ENCODE results near the gene UBE2M.

Gene UBE2M

DNA sequence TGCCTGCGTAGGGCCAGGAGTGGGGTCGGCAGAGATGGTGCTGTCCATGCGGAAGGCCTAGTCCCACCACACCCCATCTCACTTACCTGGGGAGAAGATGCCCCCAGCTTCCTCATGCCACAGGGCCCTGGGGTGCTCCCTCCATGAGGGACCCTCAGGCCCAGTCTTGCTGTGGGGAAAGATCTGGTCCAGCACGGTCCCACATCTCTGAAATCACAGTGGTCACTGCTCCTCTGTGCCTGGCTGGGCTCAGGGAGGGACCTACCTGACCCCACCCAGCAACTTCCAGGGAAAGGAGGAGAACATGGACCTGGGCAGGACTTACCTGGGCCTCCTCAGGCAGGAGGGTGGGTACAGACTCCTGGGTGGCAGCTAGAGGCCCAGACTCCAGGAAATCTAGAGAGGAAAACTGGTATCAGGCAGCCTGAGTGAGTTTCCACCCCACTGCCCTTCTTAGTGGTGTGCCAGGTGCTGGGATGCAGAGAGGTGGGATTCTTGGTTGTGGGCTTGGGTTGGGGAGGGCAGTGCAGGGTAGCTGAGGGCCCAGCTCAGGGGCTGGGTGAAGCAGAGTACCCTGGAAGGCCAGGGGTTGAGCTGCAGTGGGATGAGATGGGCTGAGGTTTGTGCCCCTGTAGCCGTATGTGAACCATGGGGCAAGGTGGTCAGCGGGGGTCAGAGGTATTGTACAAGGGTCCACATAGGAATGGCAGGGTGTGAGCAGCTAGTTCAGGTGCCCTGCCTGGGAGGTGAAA, 11.0 kb upstream of the UBE2M start:
- H3K27me3 ChIP-seq (ENCODE audit: insufficient read depth, low read length), result no peaks in the 10 kb centered on the region
- H3K36me3 ChIP-seq (ENCODE audit: insufficient read depth, low read length), result no peaks in the 10 kb centered on the region
- no peak overlapping the region for H2AFZ ChIP-seq (ENCODE audit: low read length, unreplicated experiment)
- H3K4me1 ChIP-seq (ENCODE audit: control insufficient read depth, insufficient read depth, low read length, unreplicated experiment), result peaks cover 8% of the 10 kb centered on the region
- no peak overlapping the region for H3K27ac ChIP-seq (ENCODE audit: low read depth, low read length)
- H3K4me3 ChIP-seq (ENCODE audit: low read depth, low read length), result no peak overlapping the region
- no peaks in the 10 kb centered on the region for H3K79me2 ChIP-seq (ENCODE audit: control insufficient read depth, insufficient read depth, low read length, unreplicated experiment)

GRCh38 chr19:58568453-58569130, 10.2 kb upstream of the UBE2M start:
- no peak overlapping the region for H3K4me3 ChIP-seq (ENCODE audit: low read depth, low read length)
- peaks cover 4% of the 10 kb centered on the region for H3K4me1 ChIP-seq (ENCODE audit: control insufficient read depth, insufficient read depth, low read length, unreplicated experiment)
- H3K36me3 ChIP-seq (ENCODE audit: insufficient read depth, low read length), result no peaks in the 10 kb centered on the region
- H3K79me2 ChIP-seq (ENCODE audit: control insufficient read depth, insufficient read depth, low read length, unreplicated experiment), result no peaks in the 10 kb centered on the region
- H2AFZ ChIP-seq (ENCODE audit: low read length, unreplicated experiment), result no peak overlapping the region
- no peak overlapping the region for H3K27ac ChIP-seq (ENCODE audit: low read depth, low read length)
- H3K27me3 ChIP-seq (ENCODE audit: insufficient read depth, low read length), result no peaks in the 10 kb centered on the region

DNA sequence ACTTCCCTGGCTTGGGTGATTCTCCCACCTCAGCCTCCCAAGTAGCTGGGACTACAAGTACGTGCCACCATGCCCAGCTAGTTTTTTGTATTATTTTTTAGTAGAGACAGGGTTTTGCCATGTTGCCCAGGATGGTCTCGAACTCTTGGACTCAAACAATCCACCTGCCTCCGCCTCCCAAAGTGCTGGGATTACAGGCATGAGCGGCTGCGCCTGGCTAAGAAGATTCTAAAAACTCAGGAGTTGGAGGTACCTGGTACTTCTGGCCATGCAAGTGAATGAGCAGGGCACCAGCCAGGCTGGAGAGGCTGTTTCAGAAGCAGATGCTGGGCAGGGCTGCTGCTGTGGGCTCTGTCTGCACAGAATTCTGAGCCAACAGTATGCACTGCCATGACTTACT, 8.6 kb upstream of the UBE2M start:
- H3K27ac ChIP-seq (ENCODE audit: low read depth, low read length), result no peak overlapping the region
- H3K27me3 ChIP-seq (ENCODE audit: insufficient read depth, low read length), result no peaks in the 10 kb centered on the region
- no peak overlapping the region for H2AFZ ChIP-seq (ENCODE audit: low read length, unreplicated experiment)
- H3K4me3 ChIP-seq (ENCODE audit: low read depth, low read length), result no peak overlapping the region
- H3K36me3 ChIP-seq (ENCODE audit: insufficient read depth, low read length), result no peaks in the 10 kb centered on the region
- H3K4me1 ChIP-seq (ENCODE audit: control insufficient read depth, insufficient read depth, low read length, unreplicated experiment), result no peaks in the 10 kb centered on the region
- H3K79me2 ChIP-seq (ENCODE audit: control insufficient read depth, insufficient read depth, low read length, unreplicated experiment), result no peaks in the 10 kb centered on the region

- no peaks in the 10 kb centered on the region for H3K27me3 ChIP-seq (ENCODE audit: insufficient read depth, low read length)
- peaks cover 3% of the 10 kb centered on the region for H3K4me1 ChIP-seq (ENCODE audit: control insufficient read depth, insufficient read depth, low read length, unreplicated experiment)
- H3K4me3 ChIP-seq (ENCODE audit: low read depth, low read length), result no peak overlapping the region
- H2AFZ ChIP-seq (ENCODE audit: low read length, unreplicated experiment), result no peak overlapping the region
- H3K79me2 ChIP-seq (ENCODE audit: control insufficient read depth, insufficient read depth, low read length, unreplicated experiment), result no peaks in the 10 kb centered on the region
- no peak overlapping the region for H3K27ac ChIP-seq (ENCODE audit: low read depth, low read length)
- H3K36me3 ChIP-seq (ENCODE audit: insufficient read depth, low read length), result no peaks in the 10 kb centered on the region
Observed at GRCh38 chr19:58563823-58564222, 5.4 kb upstream of the UBE2M start.

DNA sequence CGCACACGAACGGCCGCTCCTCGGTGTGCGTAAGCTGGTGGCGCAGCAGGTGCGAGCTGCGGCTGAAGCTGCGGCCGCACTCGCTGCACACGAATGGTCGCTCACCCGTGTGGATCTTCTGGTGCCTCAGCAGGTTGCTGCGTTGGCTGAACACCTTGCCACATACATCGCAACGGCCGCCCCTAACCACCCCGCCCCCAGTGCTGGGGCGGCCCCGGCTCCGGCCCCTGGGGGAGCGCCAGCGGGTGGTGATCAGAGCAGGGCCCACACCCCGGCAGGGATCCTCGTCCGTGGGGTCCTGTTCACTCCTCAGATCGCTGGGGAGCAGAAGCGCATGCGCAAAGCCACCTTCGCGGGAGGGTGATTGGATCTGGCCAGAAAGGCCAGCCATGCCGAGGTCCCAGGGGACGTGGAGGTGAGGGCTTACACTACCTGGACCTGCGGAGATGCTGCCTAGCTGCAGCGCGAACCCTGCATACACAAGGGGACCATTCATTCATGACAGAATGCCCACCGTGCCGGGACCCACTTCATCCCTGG, 4.7 kb upstream of the UBE2M start:
- Histone ChIP-seq H2AFZ (ENCODE audit: low read length, unreplicated experiment) (no peak overlapping the region), H3K4me1 (ENCODE audit: control insufficient read depth, insufficient read depth, low read length, unreplicated experiment) (peaks cover 3% of the 10 kb centered on the region), H3K27ac (ENCODE audit: low read depth, low read length) (no peak overlapping the region), H3K79me2 (ENCODE audit: control insufficient read depth, insufficient read depth, low read length, unreplicated experiment) (no peaks in the 10 kb centered on the region), H3K36me3 (ENCODE audit: insufficient read depth, low read length) (no peaks in the 10 kb centered on the region), H3K27me3 (ENCODE audit: insufficient read depth, low read length) (no peaks in the 10 kb centered on the region), H3K4me3 (ENCODE audit: low read depth, low read length) (peak overlapping the region; percentile 72)

DNA sequence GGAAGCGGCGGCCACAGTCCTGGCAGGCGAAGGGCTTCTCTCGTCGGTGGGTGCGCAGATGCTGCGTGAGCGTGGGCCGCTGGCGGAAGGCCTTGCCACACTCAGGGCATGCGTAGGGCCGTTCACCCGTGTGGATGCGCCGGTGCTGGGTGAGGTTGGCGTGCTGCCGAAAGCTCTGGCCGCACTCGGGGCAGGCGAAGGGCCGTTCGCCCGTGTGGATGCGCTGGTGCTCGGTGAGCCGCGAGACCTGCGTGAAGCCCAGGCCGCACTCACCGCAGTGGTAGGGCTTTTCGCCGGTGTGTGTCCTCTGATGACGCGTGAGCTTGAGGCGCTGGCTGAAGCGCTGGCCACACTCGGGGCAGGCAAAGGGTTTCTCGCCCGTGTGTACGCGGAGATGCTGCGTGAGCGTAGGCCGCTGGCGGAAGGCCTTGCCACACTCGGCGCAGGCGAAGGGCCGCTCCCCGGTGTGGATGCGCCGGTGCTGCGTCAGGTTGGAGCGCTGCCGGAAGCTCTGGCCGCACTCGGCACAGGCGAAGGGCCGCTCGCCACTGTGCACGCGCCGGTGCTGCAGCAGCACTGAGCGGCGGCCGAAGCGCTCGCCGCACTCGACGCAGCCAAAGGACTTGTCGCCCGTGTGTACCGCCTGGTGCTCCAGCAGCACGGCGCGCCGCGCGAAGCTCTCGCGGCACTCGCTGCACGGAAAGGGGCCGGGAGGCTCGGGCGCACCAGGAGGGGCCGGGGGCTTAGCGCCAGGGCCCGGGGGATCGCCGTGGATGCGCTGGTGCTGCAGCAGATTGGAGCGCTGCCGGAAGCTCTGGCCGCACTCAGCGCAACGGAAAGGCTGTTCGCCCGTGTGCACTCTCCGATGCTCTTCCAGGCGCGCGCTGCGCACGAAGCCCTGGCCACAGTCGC, 4.0 kb upstream of the UBE2M start:
- peaks cover 7% of the 10 kb centered on the region for H3K79me2 ChIP-seq (ENCODE audit: control insufficient read depth, insufficient read depth, low read length, unreplicated experiment)
- H3K27me3 ChIP-seq (ENCODE audit: insufficient read depth, low read length), result no peaks in the 10 kb centered on the region
- no peak overlapping the region for H3K27ac ChIP-seq (ENCODE audit: low read depth, low read length)
- H3K36me3 ChIP-seq (ENCODE audit: insufficient read depth, low read length), result no peaks in the 10 kb centered on the region
- H3K4me1 ChIP-seq (ENCODE audit: control insufficient read depth, insufficient read depth, low read length, unreplicated experiment), result peaks cover 3% of the 10 kb centered on the region
- peak overlapping the region; percentile 72 for H3K4me3 ChIP-seq (ENCODE audit: low read depth, low read length)
- no peak overlapping the region for H2AFZ ChIP-seq (ENCODE audit: low read length, unreplicated experiment)

GRCh38 chr19:58561373-58562121, 3.1 kb upstream of the UBE2M start:
- Histone ChIP-seq H3K4me1 (ENCODE audit: control insufficient read depth, insufficient read depth, low read length, unreplicated experiment) (peaks cover 5% of the 10 kb centered on the region), H3K4me3 (ENCODE audit: low read depth, low read length) (peak overlapping the region; percentile 72), H3K27ac (ENCODE audit: low read depth, low read length) (no peak overlapping the region), H2AFZ (ENCODE audit: low read length, unreplicated experiment) (no peak overlapping the region), H3K27me3 (ENCODE audit: insufficient read depth, low read length) (no peaks in the 10 kb centered on the region), H3K36me3 (ENCODE audit: insufficient read depth, low read length) (no peaks in the 10 kb centered on the region), H3K79me2 (ENCODE audit: control insufficient read depth, insufficient read depth, low read length, unreplicated experiment) (peaks cover 15% of the 10 kb centered on the region)

GRCh38 chr19:58560921-58561320, 2.5 kb upstream of the UBE2M start:
- Histone ChIP-seq H3K4me1 (ENCODE audit: control insufficient read depth, insufficient read depth, low read length, unreplicated experiment) (peaks cover 9% of the 10 kb centered on the region), H3K27ac (ENCODE audit: low read depth, low read length) (no peak overlapping the region), H3K36me3 (ENCODE audit: insufficient read depth, low read length) (no peaks in the 10 kb centered on the region), H3K4me3 (ENCODE audit: low read depth, low read length) (no peak overlapping the region), H2AFZ (ENCODE audit: low read length, unreplicated experiment) (no peak overlapping the region), H3K79me2 (ENCODE audit: control insufficient read depth, insufficient read depth, low read length, unreplicated experiment) (peaks cover 22% of the 10 kb centered on the region), H3K27me3 (ENCODE audit: insufficient read depth, low read length) (no peaks in the 10 kb centered on the region)

- H3K36me3 ChIP-seq (ENCODE audit: insufficient read depth, low read length), result no peaks in the 10 kb centered on the region
- peaks cover 28% of the 10 kb centered on the region for H3K79me2 ChIP-seq (ENCODE audit: control insufficient read depth, insufficient read depth, low read length, unreplicated experiment)
- peaks cover 13% of the 10 kb centered on the region for H3K4me1 ChIP-seq (ENCODE audit: control insufficient read depth, insufficient read depth, low read length, unreplicated experiment)
- H3K27me3 ChIP-seq (ENCODE audit: insufficient read depth, low read length), result no peaks in the 10 kb centered on the region
- peak overlapping the region; percentile 96 for H3K4me3 ChIP-seq (ENCODE audit: low read depth, low read length)
- peak overlapping the region; percentile 98; the same call in 1 of the 2 replicates for H3K27ac ChIP-seq (ENCODE audit: low read depth, low read length)
- H2AFZ ChIP-seq (ENCODE audit: low read length, unreplicated experiment), result no peak overlapping the region
Observed at GRCh38 chr19:58560007-58560887, 1.8 kb upstream of the UBE2M start.
